Measurements from ENCODE around the gene PDE6C.
"Not testable (repeated sequence)": the region's sequence is repeated elsewhere in the genome, so short reads cannot be mapped to it uniquely, and the experiment has no call there.

Gene PDE6C

GRCh38 chr10:93652857-93653256 lies 40.5 kb downstream of the PDE6C start:
- DNase-seq = no peak

- no peak for DNase-seq
Observed at GRCh38 chr10:93654201-93654600, 41.9 kb downstream of the PDE6C start.

DNA sequence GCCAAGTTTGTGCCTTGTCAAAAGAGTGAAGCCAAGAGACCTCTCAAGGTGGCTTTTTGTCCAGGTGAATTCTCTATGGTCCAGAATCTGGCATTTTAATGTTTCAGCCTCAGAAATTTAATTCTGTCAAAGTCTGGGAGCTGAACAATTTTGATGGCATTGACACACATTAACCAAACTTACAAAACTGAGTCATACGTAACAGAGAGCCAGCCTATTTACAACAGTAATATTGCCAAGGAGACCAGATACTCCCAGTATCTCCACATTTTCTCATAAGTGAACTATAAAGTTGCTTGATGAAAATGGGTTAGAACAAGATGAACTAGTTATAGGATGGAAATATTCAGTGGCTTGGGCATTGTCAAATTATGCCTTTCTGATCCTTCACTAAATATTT lies 43.8 kb downstream of the PDE6C start:
- DNase-seq = no peak

DNA sequence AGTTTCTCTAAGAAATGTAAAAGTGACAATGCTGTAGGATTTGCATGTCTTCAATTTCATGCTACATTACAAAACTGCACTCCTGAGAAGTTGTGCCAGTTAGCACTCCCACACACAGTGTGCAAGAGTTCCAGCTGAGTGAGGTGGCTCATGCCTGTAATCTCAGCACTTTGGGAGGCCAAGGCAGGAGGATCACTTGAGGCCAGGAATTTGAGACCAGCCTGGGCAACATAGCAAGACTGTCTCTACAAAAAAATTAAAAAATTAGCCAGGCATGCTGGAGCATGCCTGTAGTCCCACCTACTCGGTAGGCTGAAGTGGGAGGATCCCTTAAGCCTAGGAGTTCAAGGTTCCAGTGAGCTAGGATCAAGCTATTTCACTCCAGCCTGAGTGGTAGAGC lies 45.4 kb downstream of the PDE6C start:
- no peak for DNase-seq

DNA sequence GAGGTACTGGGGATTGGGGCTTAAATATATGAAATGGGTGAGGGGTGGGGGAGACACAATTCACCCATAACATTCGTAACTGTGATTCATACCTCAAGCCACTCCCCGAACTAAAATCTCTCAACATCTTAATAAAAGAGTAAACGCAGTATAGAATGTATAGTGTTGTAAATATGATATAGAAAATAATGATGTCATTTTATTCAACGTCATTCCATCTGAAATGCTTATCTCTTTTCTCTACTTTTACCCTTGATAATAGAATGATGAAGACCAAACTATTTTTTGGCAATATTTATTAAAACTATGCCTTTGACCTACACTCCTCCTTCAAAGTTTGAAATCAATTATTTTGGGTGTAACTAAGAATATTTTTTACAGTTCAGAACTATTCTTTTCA lies 53.7 kb downstream of the PDE6C start:
- no peak for DNase-seq

GRCh38 chr10:93667795-93668194 lies 55.5 kb downstream of the PDE6C start:
- no peak for DNase-seq

DNA sequence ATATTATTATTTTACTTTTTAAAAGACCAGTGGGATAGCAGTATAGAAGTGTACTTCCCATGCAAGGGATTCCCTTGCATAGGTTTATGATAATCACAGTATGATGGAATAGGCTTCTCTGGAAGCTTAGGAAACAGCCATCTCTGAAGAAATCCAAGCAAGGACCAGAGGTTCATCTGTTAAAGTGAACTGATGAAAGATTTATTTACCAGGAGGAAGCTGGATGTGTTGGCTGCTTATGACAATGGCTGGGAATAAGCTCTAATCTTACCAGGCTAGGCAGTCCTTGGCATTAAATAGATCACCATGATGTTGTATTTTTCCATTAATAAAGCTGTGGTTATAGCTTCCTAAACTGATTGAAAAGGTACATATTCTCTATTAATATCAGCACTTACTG lies 58.0 kb downstream of the PDE6C start:
- no peak for DNase-seq

GRCh38 chr10:93671042-93671441 lies 58.7 kb downstream of the PDE6C start:
- DNase-seq = no peak

GRCh38 chr10:93672022-93672678 lies 59.8 kb downstream of the PDE6C start:
- DNase-seq = no peak

DNA sequence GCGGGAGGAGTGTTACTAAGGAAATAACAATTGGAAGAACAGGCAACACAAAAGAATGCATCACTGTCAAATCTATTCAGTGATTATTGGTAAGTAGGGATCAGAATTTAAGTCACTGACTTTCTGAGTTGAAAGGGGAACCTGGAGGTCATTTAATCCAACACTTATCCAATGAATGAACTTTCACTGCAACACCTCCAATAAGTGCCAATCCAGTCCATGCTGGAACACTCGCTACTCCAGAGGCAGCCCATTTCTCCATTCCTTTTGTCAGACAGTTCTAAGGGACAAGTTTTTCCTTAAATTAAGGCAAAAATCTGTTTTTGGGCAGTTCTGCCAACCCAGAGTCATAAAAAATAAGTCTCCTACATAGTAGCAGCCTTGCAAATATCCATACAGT lies 60.6 kb downstream of the PDE6C start:
- DNase-seq = no peak

GRCh38 chr10:93673791-93674190 lies 61.5 kb downstream of the PDE6C start:
- no peak for DNase-seq

- no peak for DNase-seq
Observed at GRCh38 chr10:93678386-93678785, 66.0 kb downstream of the PDE6C start.

DNA sequence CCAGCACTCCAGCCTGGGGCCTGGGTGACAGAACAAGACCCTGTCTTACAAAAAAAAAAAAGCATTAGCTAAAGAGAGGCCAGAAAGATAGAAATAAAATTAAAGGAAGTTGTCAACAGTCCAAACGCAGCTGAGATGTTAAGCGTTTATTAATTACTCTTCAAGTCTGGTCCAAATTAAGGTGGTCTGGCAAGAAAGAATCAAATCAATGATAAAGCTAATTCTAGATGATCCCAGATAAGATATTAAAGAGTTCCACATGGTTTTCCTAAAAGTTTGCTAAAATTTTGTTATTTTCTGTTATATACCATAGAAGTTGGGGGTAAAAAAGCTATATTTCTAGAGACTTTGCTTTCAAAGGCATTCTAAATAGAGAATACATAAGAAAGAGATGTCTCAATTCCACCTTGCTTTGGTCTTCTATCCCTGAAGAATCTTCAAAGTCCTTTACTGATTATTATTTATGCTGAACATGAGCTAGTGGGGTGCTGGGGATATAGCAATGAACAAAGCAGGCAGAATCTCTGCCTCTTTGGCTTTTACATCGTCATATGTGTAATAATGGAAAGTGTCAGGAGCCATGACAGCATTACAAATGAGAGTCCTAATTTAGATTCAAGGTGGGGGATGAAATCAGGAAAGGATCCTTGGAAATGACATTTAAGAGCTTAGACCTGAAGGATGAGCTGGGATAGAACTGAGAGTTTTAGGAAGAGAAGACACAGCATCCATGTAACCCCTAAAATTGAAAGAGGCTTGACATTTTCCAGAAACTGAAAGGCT lies 66.7 kb downstream of the PDE6C start:
- DNase-seq = no peak

GRCh38 chr10:93680412-93681047 lies 68.2 kb downstream of the PDE6C start:
- no peak for DNase-seq

DNA sequence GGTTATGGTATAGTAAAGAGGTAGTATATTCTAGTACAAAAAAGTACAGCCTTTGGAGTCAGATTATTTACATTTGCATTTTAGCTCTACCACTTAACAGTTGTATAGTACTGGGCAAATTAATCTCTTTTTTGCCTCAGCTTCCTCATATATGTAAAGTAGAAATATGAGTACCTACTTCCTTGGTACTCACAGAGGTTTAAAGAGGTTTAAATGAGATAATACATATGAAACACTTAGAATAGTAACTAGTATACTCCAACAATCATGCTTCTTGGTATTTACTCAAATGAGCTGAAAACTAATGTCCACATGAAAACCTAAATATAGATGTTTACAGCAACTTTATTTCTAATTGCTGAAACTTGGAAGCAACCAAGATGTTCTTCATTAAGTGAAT lies 75.4 kb downstream of the PDE6C start:
- no peak for DNase-seq

- no peak for DNase-seq
Observed at GRCh38 chr10:93695740-93696139, 83.4 kb downstream of the PDE6C start.

DNA sequence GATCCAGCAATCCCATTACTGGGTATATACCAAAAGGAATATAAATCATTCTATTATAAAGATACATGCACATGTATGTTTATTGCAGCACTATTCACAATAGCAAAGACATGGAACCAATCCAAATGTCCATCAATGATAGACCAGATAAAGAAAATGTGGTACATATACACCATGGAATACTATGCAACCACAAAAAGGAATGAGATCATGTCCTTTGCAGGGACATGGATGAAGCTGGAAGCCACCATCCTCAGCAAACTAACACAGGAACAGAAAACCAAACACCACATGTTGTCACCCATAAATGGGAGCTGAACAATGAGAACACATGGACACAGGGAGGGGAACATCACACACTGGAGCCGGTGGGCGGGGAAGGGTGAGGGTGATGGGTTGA lies 84.2 kb downstream of the PDE6C start:
- DNase-seq = not testable (repeated sequence)

DNA sequence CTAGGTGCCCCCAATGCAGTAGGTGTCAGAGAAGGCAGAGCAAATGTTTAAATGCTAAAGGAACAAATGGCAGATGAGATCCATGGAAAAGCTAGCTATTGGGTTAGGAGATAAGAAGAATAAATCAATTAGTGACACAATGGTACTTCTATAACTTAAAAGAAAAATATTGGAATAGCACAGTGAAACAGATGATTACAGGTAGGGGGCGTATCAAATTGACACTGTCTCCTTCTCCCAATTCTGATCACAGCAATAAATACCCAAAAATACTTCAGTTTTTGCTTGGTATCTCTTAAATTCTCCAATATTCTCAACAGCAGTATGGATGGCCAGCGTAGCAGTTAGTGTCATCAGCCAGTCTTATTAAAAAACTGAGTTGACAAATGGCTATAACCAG lies 84.9 kb downstream of the PDE6C start:
- no peak for DNase-seq

GRCh38 chr10:93701866-93702209 lies 89.5 kb downstream of the PDE6C start:
- DNase-seq = no peak

GRCh38 chr10:93702210-93703001 lies 90.1 kb downstream of the PDE6C start, which contains the start of gene FRA10AC1:
Gene FRA10AC1 (minus strand): TSS chr10:93702592. CDS start chr10:93700106, 2,486 bp downstream.
- peak; percentile 76 for DNase-seq

DNA sequence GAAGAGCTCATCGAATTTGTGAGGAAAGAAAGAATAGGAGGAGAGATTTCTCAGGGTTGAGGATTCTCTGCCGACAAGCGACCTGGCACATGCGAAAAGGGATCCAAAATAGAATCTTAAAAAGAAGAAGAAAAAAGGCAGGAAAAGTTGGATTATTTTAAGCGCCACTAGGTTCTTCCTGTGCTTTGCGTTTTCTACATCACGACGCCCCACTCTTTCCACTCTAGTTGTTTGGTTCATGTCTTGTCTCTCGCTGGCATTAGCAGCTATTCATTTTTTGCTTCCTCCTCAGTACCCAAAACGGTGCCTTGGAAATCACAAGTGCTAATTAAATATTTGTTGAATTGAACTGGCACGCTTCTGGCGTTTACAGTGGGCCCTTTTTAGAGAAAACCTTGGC lies 90.7 kb downstream of the PDE6C start:
- DNase-seq = no peak

- DNase-seq = no peak
Observed at GRCh38 chr10:93703841-93704240, 91.5 kb downstream of the PDE6C start.

DNA sequence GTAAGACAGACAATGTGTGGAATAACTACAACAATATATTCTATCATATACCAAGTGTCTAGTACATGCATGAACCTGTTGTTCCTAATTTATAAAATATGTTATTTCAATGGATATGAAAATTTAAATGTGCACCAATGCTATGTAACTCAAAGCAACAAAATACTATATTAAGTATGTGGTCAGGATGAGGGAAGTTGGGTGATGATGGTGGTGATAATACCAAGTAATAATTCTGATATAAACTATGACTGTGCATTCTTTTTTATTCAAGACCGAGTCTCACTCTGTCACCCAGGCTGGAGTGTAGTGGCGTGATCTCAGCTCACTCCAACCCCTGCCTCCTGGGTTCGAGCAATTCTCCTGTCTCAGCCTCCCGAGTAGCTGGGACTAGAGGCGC lies 92.1 kb downstream of the PDE6C start:
- no peak for DNase-seq
